G401 (cell line): Measurements from ENCODE around the gene NOCT. TPM values are rescaled to one million over a fixed set of nuclear protein-coding genes. Genes with fewer than 3 reads are reported as not detected.
"Not testable (repeated sequence)": the region's sequence is repeated elsewhere in the genome, so short reads cannot be mapped to it uniquely, and the experiment has no call there.

Experiments
- DNase-seq: peaks from one replicate; pipeline ENCODE4 v3.0.0-alpha.2; 2015; ENCODE audit warnings: low spot score
- in situ Hi-C: cut with HindIII; loops from 2 replicates; pipeline ENCODE4 v1.10.0; 2016; ENCODE audit warnings: low sequenced_read_pairs, mixed read lengths
- total RNA-seq: library from RNA; depleted of rRNA; stranded (reverse); fragments of >200 nt; shearing (Covaris generic); gene quantifications from 2 replicates; pipeline ENCODE4 v1.2.3, GENCODE V29; 2014; rRNA removed

The NOCT gene, protein sequence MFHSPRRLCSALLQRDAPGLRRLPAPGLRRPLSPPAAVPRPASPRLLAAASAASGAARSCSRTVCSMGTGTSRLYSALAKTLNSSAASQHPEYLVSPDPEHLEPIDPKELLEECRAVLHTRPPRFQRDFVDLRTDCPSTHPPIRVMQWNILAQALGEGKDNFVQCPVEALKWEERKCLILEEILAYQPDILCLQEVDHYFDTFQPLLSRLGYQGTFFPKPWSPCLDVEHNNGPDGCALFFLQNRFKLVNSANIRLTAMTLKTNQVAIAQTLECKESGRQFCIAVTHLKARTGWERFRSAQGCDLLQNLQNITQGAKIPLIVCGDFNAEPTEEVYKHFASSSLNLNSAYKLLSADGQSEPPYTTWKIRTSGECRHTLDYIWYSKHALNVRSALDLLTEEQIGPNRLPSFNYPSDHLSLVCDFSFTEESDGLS
- 24.3 and 29.2 TPM in 2 replicates for total RNA-seq

DNA sequence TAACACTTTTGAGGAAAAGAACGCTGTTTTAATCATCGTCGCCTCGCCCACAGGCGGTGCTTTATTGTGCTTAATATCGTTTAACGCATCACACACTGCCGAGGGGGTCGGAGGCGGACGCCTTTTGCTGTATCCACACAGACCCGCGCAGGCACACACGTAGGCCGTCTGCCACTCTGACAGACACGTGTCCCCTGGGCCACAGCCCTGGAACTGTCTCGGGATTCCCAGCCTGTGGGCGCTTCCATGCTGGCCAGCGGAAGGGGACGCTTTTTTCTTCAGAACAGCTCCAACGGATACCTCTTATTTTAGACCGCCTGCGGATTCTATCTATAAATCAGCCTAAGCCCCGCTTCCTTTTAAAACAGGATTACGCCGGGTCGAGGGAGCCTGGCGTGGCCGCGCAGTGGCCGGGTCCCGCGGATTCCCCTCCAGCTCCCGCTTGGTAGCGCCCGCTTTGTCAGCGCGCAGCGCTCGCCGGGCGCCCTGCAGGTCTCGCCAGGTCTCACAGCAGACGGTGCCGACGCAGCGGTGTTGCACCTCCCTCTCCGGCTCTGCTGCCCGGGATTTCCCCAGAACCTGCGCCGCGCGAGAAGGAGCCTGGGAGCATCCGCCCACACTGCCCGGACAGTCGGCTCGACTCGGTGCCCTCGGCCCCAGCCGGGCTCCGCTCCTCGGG is at the start of gene NOCT:
Gene NOCT, plus strand, starts transcription at position 513 of the 679 bp plus-strand sequence. CDS start 201 bp downstream, outside the sequence.
- in situ Hi-C loops: no loop called here
- DNase-seq: peak; percentile 87

DNA sequence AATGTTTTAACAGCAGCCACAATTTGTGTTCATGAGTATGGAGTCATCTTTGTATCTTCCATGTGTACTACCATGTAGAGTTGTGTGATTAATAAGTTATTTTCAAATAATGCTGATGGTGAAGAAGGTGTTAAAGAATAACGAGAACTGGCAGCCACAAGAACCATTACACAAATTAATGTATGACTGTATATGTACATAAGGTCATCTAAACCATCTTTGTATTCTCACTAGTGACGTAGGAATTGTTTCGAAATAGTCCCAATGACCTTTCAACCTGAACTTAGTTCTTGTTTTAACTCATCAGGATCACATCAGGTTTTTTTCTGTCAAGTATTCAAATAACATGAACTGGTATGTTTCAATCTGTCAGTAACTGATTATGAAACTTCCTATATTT is 48.3 kb upstream of the NOCT start:
- DNase-seq: no peak
- in situ Hi-C loops: no loop called here

DNA sequence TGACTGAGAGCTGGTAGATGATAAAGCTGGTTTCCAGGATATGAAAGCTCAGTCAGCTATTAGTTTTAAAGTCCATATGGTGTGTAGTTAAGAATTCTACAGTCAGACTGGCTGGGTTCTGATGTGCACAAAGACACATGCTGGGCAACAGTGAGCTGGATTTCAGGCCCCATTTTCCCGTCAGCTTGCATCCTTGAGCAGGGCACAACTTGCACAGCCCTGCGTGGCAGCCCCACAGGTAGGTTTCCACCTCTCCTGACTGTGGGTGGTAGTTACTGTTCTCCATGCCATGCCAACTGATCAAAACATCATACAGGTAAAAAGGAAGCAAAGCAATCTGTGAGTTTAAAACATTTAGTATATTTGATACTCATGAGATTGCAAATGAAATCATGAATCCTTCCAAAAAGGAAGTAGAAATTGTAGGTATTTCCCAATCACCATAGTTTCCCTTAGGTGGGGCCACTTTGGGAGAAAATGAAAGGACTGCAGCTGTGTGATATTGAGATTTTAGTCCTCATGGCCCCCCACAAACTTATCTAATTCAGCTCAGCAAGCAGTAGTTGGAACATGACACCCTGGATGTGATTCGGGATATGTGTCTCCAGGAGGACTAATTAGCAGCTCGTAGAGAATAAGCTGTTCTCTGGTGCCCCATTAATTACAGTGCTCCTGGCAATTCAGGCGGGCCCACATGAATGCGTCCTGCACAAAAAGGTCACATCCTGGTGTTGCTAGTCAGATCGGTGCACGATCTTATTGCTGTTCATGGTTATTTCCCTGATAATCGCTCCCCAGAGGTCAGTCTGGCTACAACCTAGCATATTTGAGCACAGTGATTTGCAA is 42.4 kb upstream of the NOCT start:
- in situ Hi-C loops: no loop called here
- no peak for DNase-seq

DNA sequence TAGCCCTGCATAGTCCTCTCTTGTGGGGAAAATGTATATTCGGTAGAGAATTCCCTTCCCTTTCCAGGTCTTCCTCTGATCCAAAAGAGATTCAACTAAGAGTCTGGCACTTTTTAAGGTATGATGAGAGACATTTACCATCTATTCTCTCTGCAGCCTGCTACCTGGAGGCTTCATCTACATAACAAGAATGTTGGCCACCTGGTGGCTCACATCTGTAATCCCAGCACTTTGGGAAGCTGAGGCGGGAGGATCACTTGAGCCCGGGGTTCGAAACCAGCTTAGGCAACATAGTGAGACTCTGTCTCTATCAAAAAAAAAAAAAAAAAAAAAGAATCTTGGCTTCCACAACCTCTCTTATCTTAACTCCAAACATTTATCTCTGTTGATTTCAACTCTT is 40.4 kb upstream of the NOCT start:
- in situ Hi-C loops: no loop called here
- no peak for DNase-seq

DNA sequence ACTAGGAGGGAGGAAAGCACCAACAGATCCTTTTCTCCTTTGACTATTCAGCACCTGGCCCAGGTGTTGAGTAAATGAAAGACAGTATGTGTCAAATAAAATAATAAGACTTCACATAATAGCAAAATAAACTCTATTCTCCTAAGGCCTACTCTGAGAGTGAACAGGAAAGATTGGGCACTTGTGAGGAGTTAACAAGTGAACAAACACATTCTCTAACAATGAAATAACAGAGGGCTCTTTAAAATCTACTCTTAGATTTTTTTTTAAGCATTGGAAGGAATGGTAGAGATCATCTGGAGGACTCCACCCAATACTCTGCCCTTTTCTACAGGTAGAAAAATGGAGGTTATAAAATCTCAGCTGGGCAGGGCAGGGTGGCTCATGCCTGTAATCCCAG is 39.1 kb upstream of the NOCT start:
- in situ Hi-C loops: no loop called here
- DNase-seq: no peak

DNA sequence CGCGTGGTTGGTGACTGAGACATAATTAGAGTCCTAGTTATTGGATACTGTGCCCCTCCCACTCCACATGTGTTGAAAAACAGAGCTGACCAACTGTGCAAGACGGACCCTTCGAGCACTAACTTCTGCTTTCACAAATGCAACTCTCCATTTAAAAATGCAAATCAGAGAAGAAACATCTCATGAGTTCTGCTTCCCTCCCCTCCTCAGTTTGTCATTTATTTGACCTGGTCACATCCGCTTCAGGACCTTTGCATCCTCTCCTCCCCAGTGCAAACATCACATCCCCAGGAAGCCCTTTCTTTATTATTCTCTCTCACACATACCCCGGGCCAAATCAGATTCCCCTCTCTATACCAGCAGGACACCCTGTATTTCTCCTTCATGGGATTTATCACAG is 38.1 kb upstream of the NOCT start:
- DNase-seq: no peak
- in situ Hi-C loops: no loop called here

DNA sequence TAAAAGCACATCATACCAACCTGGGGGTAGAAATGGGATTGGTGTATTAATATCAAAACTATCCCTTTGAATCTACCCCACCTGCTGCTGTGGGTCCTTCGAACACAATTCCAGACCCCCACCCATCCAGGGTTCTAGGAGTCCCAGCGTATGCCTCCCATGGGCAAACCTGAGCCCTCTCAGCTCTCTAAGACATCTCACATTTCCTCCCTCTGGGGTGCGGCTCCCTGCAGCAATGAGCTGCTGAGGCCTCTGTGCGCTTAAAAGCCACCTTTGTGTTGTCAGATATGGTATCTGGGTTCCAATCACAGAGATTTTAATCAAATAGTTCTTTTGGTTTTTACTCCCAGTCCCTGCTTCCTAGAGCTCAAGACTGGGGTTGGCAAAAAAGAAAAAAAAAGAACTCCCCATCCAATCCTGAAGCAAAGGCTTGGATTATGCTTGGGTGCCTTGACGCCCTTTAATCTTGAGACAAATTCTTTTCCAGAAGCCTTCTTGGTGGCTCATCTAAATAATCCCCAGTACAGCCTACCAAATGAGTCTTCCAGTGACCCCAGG is 37.5 kb upstream of the NOCT start:
- in situ Hi-C loops: no loop called here
- no peak for DNase-seq

DNA sequence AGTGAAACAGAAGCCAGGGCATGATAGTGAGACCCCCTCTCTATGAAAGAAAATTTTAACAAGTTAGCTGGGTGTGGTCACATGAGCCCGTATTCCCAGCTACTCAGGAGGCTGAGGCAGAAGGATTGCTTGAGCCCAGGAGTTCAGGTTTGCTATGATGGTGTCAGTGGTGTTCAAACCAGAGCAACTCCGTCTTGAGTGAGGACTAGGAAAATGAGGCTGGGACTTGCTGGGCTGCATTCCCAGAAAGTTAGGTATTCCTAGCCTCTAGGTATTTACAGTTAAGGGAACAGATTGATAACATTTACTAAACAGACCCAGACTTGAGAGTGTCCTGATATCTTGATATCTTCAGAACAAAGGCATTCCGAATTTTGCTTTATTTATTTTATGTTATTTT is 37.0 kb upstream of the NOCT start:
- DNase-seq: no peak
- in situ Hi-C loops: no loop called here

DNA sequence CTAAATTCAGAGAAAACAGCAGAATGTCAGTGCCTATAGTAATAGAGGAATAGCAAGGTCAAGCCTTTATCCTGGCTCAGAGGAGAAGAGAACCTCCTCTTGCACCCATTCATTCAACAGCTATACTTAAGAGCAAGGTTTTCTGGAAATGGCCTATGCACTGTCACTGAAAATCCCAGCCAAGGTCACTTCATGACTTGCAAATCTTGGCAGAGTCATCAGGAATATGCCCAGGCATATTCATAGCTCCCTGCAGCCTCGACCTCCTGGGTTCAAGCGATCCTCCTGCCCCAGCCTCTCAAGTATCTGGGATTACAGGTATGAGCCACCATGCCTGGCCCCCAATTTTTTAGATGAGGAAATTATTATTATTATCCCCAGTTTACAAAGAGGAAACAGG is 35.8 kb upstream of the NOCT start:
- in situ Hi-C loops: no loop called here
- no peak for DNase-seq

DNA sequence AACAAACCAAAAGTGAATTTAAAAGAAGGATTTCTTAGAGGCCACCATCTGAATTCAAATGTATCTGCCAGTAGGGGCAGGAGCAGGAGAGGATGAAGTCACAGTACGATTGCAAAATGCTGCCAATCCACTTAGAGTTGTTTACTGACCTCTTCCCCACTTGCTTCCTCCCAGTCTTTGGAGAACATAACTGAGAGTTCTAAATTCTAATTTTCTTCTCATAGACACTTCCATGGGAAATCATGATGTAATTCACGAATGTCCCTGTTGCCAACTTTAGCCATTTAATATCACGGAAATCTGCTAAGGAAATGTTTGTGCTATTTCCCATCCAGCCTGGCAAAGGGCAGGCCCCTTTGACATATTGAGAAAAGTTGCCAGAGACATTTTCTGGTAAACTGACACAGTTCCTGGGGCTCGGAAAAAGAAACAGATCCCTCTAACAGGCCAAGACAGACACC is 33.6 kb upstream of the NOCT start:
- peak; percentile 23 for DNase-seq
- in situ Hi-C loops: no loop called here

DNA sequence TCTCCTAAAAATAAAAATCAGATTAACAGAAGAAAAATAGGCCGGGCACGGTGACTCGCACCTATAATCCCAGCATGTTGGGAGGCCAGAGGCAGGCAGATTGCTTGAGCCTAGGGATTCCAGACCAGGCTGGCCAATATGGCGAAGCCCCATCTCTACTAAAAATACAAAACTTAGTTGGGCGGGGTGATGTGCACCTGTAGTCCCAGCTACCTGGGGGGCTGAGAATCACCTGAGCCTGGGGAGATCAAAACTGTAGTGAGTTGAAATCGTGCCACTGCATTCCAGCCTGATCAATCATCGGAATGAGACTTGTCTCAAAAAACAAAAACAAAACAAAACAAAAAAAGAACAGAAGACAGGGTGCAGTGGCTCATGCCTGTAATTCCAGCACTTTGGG is 32.8 kb upstream of the NOCT start:
- in situ Hi-C loops: no loop called here
- no peak for DNase-seq

DNA sequence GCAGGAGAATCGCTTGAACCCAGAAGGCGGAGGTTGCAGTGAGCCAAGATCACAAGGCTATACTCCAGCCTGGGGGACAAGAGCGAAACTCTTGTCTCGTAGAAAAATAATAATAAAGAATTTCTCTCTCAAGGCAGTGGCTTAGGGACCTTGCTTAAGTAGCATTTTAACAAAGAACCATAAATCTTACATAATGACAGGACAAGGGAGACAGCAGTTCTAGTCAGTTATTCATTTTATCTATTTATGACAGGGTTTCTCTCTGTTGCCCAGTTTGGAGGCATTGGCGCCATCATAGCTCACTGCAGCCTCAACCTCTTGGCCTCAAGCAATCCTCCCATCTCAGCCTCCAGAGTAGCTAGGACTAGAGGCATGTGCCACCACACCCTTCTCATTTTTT is 31.9 kb upstream of the NOCT start:
- in situ Hi-C loops: no loop called here
- DNase-seq: no peak

DNA sequence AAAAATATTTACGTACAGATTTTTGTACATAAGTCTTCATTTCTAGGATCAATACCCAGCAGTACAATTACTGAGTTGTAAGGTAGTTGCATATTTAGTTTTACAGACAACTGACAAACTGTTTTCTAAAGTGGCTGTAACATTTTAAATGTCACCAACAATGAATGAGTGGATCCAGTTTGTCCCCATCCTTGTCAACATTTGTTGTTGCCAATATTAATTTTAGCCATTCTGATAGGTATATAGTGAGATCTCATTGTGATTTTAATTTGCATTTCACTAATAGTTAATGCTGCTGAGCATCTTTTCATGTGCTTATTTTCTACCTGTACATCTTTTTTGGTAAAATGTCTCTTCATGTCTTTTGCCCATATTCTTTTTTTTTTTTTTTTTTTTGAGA is 30.9 kb upstream of the NOCT start:
- no peak for DNase-seq
- in situ Hi-C loops: no loop called here

DNA sequence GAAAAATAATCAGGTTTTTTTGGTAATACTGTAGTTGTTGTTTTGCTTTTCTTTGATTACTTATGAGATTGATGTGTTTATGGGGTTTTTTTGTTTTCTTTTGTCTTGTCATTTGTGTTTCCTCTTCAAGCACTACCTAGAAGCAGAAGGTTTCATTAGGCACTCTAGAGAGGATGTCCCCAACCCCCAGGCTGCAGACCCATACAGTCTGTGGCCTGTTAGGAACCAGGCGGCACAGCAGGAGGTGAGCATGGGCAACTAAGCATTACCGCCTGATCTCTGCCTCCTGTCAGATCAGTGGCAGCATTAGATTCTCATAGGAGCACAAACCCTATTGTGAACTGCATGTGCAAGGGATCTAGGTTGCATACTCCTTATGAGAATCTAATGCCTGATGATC is 22.9 kb upstream of the NOCT start:
- in situ Hi-C loops: no loop called here
- DNase-seq: no peak

DNA sequence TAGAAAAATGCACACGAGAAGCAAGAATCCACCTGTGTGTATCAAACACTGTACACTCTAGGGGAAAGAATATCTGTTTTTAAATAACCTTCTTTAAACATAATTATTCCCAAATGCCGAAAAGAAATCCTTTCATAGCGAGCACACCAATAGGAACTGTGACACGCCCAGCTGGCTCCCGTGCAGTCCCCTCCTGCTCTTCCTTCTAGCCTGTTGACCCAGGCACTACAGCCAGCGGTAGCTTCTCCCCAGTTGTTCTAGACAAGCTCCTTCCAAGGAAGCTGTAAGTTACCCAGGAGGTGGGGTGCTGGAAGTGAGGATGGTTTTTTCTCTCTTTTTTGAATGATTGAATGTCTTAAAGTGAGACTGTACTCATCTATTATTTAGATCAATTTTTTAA is 19.5 kb upstream of the NOCT start:
- DNase-seq: no peak
- in situ Hi-C loops: no loop called here

DNA sequence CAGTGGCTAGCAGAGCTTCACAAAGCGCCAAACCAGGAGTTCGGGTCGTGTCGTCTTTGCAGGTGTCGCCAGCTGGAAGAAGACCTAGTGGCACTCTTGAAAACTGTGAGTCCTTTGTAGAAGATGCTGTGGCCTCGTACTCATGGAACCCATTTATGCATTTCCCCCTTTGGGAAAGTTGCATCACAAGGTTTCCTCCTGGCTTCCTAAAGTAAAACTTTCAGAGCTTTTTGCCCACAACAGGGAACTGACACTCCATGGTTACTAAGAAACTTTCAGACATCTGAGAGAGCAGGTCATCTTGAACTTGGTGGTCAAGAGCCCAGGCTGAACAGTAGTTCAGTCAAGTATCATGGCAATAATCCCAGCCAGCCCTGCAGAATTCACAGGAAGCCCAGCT is 15.9 kb upstream of the NOCT start:
- DNase-seq: no peak
- in situ Hi-C loops: no loop called here

DNA sequence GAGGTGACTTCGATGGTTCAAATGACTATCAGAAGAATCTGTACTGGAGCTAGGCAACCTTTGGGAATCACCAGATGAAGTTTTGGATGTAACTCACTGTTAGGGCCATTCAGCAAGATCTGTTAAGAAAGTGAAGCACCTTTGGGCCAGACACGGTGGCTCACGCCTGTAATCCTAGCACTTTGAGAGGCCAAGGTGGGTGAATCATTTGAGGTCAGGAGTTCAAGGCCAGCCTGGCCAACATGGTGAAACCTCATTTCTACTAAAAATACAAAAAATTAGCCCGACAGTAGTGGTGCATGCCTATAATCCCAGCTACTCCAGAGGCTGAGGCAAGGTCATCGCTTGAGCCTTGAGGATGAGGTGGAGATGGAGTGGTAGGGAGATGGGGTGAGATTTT is 15.4 kb upstream of the NOCT start:
- DNase-seq, in situ Hi-C loops: not testable (repeated sequence)

DNA sequence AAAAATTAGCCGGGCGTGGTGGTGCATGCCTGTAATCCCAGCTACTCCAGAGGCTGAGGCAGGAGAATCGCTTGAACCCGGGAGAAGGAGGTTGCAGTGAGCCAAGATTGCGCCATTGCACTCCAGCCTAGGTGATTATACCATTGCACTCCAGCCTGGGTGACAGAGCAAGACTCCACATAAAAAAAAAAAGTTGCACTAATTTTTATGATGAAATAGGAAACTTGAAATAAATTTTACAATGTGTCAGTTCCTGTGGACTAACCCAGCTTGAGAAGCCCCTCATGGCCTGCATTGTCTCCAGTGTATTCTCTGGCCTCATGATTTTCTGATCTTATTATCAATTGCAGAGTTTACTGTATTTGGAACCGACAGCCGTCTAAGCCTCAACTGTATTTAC is 14.2 kb upstream of the NOCT start:
- in situ Hi-C loops, DNase-seq: not testable (repeated sequence)

DNA sequence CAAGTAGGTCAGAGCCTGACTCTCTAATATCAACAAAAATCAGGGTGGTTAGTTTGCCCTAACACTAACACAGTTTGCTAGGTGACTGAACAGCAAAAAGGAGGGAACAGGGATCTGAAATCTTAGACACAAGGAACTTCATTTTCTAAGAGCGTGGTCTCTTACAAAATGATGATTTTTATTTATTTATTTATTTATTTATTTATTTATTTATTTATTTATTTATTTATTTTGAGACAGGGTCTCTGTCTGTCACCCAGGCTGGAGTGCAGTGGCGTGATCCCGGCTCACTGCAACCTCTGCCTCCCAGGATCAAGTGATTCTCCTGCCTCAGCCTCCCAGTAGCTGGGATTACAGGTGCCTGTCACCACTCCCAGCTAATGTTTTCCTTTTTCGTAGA is 11.9 kb upstream of the NOCT start:
- DNase-seq, in situ Hi-C loops: not testable (repeated sequence)
